Keratinocyte (primary cell): ENCODE data around the gene TRIM38.

ENCODE experiments used
- EZH2 ChIP-seq: IDR thresholded peaks from one replicate; pipeline ENCODE4 v1.6.1; 2012; ENCODE audit warnings: inconsistent platforms, mild to moderate bottlenecking, low read length, moderate library complexity
- TF ChIP-seq, protein P1 (sequence below), 3 experiments: IDR thresholded peaks in 1 of 3; conservative IDR thresholded peaks in 1 of 3; optimal IDR thresholded peaks in 1 of 3; 2 replicates in 2 of 3; 3 replicates in 1 of 3; pipeline versions ENCODE3 to v1.5.1; 2011; ENCODE audit warnings: low read length in 3 of 3, mild to moderate bottlenecking in 3 of 3, moderate library complexity in 2 of 3, control low read depth in 1 of 3, inconsistent platforms in 1 of 3; ENCODE audit not compliant: insufficient read depth in 2 of 3; ENCODE audit errors: extremely low read depth in 1 of 3

DNA sequence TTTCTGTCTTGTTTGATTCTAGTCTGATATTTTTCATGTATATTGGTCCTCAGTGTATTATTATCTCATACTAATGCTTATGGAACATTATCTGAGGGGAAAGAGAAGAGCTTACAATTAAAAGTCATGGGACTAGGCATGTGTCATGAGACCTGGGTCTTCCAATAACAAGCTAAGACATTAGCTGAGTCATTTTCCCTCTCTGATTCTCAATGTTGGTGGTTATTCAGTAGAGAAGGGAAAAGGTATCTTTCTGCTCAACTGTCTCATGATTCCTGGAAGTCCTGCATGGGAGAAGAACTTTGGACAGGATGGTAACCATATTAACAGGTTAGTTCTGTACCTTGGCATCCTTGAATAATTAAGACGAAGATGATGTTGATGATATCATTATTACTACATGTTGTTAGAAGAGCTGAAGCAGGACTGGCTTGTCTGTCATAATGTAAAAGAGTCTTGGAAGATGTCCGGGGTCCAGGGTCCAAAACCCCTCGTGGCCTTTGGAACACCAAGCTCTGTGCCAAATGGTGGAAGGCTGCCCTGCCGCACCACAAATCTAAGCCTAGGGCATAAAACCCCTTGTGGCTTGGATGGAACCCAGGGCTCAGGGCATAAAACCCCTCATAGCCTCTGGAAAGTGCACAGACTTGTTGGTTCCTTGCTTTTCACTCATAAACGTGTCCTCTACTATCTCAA is 19.1 kb downstream of the TRIM38 start:
- TF ChIP-seq, protein P1, sequence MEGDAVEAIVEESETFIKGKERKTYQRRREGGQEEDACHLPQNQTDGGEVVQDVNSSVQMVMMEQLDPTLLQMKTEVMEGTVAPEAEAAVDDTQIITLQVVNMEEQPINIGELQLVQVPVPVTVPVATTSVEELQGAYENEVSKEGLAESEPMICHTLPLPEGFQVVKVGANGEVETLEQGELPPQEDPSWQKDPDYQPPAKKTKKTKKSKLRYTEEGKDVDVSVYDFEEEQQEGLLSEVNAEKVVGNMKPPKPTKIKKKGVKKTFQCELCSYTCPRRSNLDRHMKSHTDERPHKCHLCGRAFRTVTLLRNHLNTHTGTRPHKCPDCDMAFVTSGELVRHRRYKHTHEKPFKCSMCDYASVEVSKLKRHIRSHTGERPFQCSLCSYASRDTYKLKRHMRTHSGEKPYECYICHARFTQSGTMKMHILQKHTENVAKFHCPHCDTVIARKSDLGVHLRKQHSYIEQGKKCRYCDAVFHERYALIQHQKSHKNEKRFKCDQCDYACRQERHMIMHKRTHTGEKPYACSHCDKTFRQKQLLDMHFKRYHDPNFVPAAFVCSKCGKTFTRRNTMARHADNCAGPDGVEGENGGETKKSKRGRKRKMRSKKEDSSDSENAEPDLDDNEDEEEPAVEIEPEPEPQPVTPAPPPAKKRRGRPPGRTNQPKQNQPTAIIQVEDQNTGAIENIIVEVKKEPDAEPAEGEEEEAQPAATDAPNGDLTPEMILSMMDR (optimal IDR thresholded peaks at IDR 0.05 in 1 of 3, IDR thresholded peaks at IDR 0.05 in 1 of 3, conservative IDR thresholded peaks at IDR 0.05 in 1 of 3; ENCODE audit: extremely low read depth in 1 of 3, insufficient read depth in 2 of 3, low read length in 3 of 3), result no peak
- TF ChIP-seq EZH2, result no peak
